Ammon's horn (tissue), 1 donor: ENCODE data around the gene IL1B.
A peak's percentile ranks its signal among the peaks of the same experiment; 100 is the strongest.

ENCODE experiments used
- DNase-seq: peaks from one replicate; pipeline ENCODE4 v3.0.0-alpha.2; 2016; ENCODE audit warnings: low spot score

IL1B gene

DNA sequence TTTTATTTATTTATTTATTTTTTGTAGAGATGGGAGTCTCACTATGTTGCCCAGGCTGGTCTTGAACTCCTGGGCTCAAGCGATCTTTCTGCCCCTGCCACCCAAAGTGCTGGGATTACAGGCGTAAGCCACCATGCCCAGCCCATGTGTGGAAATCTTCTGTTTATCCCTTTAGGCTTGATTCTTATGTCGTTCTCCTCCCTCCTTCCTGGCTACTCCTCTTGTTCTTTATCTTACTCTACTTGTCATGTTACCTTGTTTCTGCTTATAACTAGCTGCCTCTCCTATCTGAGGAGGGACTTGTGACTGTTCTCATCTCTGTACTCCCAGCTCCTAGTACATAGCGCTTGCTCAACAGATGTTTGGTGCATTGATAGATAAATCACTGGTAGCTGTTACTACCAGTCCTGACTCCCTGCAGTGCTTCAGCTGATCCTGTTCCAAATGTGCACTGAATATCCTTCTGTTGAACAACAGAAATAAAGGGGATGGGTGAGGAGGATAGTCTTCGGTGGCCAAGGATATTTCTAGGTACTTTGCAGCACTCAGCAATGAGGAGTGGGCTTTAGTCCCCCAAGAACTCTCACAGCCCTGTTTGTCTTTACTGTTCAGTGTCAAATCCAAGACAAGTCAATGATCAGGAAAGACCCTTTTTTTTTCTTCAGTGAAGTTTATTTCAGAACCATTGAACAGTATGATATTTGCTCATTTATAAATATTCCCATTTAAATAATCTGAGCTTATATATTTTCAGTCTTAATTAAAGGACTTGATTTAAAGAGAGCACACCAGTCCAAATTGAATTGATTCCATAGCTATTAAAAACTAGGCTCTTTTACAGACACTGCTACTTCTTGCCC lies 7.2 kb downstream of the IL1B start:
- DNase-seq = no peak

DNA sequence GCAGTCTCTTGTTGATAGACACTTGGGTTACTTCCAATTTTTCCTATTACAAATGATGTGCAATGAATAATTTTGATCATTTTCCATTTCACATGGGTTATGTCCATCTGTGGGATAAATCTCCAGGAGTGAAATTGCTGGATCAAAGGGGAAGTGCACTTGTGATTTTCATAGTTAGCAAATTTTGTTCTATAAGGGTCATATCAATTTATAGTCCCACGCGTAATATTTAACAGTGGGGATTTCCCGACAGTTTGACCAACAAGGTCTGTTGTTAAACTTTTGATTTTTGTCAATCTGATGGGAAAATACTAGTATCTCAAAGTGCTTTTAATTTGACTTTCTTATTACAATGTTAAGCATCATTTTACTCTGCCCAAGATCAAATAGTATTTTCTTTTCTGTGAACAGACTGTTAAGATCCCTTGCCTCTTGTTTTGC lies 8.3 kb downstream of the IL1B start:
- DNase-seq = no peak

GRCh38 chr2:112827604-112828185 lies 8.9 kb downstream of the IL1B start:
- no peak for DNase-seq

GRCh38 chr2:112827009-112827408 lies 9.6 kb downstream of the IL1B start:
- DNase-seq = no peak

DNA sequence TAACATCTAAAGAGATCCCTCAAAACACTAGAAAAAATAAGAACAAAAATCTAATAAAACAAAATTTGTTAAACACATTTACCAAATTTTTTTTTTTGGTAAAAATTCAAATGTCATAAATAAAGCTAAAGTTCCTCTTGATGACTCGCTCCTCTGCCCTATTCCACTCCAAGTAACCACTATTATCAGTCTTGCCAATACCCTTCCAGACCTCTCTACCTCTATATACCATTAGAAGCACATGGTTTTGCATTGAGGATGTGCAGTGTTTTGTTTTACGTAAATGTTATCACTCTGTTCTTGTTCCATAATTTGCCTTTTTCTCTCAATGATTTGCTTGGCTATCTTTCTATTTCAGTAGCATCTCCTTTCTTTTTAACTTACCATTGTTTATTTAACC lies 10.9 kb downstream of the IL1B start:
- no peak for DNase-seq

DNA sequence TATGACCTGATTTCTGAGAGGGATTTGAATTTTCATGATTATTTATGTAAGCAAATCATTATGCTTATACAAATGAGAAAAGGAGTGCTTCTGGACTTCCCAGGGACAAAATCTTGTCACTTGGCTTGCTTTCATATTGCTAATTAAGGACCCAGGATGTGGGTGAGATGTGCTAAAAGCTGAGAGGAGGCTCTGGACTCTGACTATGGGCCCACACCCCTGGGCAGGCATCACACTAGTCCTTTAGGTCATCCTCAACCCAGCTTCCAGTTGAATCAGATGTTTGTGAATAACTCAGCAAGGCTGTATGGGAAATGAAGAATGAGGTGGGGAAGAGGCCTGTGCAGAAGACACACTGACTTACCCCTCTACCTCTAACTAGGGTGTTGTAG lies 11.9 kb downstream of the IL1B start:
- no peak for DNase-seq

GRCh38 chr2:112821682-112822081 lies 14.9 kb downstream of the IL1B start:
- peak; percentile 39 for DNase-seq

DNA sequence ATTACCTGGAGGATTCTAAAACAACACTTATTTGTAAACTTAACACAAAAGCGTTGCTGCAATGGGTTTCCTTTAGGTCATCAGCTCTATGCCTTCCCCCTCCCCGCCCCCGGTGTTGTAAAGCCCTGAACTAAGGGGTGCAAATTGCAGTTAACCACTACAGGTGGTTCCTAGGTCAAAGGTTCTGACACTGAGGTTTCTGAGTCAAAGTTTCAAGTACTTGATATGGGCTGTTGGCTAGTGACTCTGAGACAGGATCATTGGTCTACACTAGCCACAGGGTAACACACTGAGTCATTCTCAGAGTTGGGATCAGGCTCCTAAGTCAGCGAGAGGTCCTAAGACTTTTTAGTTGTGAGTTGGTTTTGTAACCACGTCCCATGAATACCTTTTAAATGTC lies 15.4 kb downstream of the IL1B start:
- no peak for DNase-seq

GRCh38 chr2:112820343-112820742 lies 16.2 kb downstream of the IL1B start:
- no peak for DNase-seq

DNA sequence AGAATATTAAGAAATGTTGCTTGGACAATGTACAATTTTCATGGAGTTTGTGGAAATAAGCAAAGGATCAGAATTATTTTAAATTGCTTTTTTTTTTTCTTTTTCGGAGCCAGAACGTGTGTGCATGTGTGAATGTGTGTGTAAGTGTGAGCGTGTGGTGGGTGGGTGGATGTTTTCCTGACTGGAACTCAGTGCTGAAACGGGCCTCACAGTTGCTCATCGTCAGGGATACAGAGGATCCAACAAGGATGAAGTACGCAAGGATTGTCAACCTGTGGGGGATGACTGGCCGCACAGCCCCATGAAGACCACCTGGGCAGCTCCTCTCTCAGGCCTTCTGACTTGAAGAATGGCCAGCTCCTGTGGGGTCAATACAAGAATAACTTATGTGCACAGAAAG lies 17.5 kb downstream of the IL1B start:
- peak; percentile 25 for DNase-seq

GRCh38 chr2:112818094-112818902 lies 18.3 kb downstream of the IL1B start:
- no peak for DNase-seq

- no peak for DNase-seq
Observed at GRCh38 chr2:112817082-112817689, 19.4 kb downstream of the IL1B start.

DNA sequence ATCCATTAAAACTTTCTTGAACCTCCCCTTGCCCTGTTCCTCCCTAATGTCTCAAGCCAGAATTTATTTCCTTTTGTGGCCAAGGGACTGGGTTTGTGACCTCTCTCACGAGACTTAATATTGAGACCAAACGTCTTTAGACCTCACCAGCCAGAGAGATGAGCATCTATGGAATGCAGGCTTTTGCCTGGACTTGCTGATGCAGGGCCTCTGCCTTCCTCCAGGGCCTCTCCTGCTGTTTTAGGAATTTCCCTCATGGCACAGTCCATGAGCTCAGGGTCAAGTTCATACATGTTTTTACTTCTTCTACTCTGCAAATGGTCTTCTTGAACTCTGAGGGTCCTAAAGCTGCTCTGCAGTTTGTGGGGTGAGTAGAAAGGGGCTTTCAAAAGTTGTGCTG lies 22.3 kb downstream of the IL1B start:
- no peak for DNase-seq

- DNase-seq = no peak
Observed at GRCh38 chr2:112813280-112813966, 23.2 kb downstream of the IL1B start.

DNA sequence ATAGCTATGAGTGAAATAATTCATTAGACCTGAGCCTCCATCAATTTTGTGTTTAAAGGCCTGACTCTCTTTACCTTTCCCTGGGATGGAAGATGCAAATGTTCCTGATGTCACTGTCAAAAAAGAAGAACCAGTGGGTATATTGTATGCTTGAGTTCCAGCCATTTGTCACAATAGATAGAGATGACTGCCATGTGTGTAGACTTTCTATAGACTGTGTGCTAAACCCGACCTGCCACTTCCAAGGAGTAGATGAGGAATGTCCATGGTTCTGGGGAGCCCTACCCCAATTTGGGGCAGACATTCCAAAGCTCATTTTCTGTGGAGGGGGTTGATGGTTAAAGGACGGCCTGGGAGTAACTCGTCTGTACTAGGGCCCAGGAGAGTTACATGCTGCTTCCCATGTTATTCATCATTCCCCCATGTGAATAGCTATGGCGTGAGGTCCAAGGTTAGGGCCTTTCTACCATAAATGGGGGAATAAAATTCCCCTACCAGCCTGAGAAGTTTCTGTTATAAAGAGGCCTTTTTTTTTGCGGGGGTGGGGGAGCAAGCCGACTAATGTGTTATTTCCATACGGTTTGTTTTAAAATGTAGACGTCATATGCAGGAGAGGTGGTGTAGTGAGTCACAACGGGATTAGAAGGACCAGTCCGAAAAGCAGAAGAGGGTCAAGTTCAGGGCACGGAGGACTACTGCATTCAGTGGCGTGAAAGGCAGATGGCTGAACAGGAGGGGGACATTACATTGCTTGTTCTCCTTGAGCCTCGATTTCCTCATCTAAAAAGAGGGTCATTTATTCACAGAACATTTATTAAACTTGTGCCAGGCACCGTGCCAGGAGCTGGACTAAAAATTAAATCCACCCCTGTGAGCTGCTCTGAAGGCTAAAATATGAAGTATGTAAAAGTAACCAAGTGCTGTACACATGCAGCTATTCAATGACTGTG lies 24.0 kb downstream of the IL1B start:
- no peak for DNase-seq

- no peak for DNase-seq
Observed at GRCh38 chr2:112811841-112812306, 24.7 kb downstream of the IL1B start.

DNA sequence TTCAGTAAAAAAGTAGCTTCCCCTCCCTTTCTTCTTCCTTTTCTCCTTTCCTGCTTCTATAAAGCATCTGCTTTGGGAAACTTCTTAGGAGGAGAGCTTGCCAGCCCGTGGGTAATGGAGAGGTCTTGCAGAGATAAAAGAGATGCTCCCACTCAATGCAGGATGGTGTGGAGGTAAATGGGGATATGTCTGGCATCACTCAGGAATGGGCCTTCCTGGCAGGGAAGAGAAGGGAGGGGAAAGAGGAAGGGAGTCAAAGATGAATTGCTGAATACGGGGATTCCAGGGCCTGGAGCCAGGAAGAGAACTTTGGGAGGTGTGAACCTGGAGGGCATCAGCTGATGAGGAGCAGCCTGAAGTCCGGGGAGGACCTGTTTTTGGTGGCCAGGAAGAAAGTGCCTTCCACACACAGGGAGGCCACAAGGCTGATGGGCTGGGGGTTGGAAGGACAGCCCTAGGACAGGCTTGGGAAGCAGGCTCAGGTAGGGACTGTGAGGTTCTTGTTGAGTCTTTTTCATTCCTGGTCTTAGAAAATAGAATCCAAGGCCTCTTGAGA lies 25.2 kb downstream of the IL1B start:
- DNase-seq = no peak

DNA sequence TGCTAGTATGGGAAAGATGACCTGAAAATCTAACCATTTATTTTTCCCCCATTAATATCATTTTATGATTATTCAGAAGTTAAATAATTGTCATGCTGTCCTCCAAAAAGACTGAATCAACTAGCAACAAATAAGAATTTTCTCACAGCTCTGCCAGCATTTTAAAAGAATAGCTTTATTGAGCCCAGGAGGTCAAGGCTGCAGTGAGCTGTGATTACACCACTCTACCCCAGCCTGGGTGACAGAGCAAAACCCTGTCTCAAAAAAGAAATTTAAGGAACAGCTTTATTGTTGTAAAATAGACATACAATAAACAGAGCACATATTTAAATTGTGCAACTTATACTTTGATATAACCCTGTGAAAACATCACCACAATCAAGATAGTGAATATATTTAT lies 27.5 kb downstream of the IL1B start:
- no peak for DNase-seq

GRCh38 chr2:112807233-112807807 lies 29.3 kb downstream of the IL1B start:
- DNase-seq = no peak

- no peak for DNase-seq
Observed at GRCh38 chr2:112805542-112805941, 31.0 kb downstream of the IL1B start.
